Measurements from ENCODE around the gene UQCRHL.

GRCh38 chr1:15835741-15836510, 28.5 kb upstream of the UQCRHL start:
- TF ChIP-seq CTCF (conservative IDR thresholded peaks at IDR 0.05) (no peak), EZH2 (IDR thresholded peaks at IDR 0.05; ENCODE audit: low read depth) (no peak)
